T47D (cell line): ENCODE data around the gene AJM1.
A peak's percentile ranks its signal among the peaks of the same experiment; 100 is the strongest.
"Not testable (repeated sequence)": the region's sequence is repeated elsewhere in the genome, so short reads cannot be mapped to it uniquely, and the experiment has no call there.

Source experiments
- DNase-seq, 2 experiments: peaks; one replicate each; pipeline versions ENCODE4 v3.0.0 to v3.0.0-alpha.2; 2011 to 2012; ENCODE audit warnings: low read depth in 1 of 2, low spot score in 1 of 2
- JUND ChIP-seq: IDR thresholded peaks from 2 replicates; pipeline ENCODE4 v1.6.1; 2012; ENCODE audit warnings: low read depth
- in situ Hi-C: cut with HindIII; loops from 2 replicates; pipeline ENCODE4 v1.10.0; 2016; ENCODE audit warnings: low sequenced_read_pairs, low pct_unique_long_range_greater_than_20kb

Gene AJM1

GRCh38 chr9:136829981-136830885, 12.0 kb upstream of the AJM1 start:
- in situ Hi-C loops, result no loop called here
- TF ChIP-seq JUND, result no peak
- no peak for DNase-seq

- in situ Hi-C loops, result no loop called here
- DNase-seq, result no peak
- TF ChIP-seq JUND, result no peak
Measured at GRCh38 chr9:136831002-136831719, 11.1 kb upstream of the AJM1 start.

- no peak for TF ChIP-seq JUND
- in situ Hi-C loops, result no loop called here
- DNase-seq, result no peak
Measured at GRCh38 chr9:136831720-136832104, 10.6 kb upstream of the AJM1 start.

GRCh38 chr9:136832581-136832980, 9.7 kb upstream of the AJM1 start:
- no peak for TF ChIP-seq JUND
- no peak for DNase-seq
- in situ Hi-C loops, result no loop called here

GRCh38 chr9:136833381-136834048, 8.8 kb upstream of the AJM1 start:
- in situ Hi-C loops, DNase-seq: not testable (repeated sequence)

- TF ChIP-seq JUND, result no peak
- in situ Hi-C loops, result no loop called here
- no peak for DNase-seq
Measured at GRCh38 chr9:136835162-136835931, 6.9 kb upstream of the AJM1 start.

GRCh38 chr9:136835932-136836904, 6.1 kb upstream of the AJM1 start:
- in situ Hi-C loops, result no loop called here
- no peak for DNase-seq
- no peak for TF ChIP-seq JUND

GRCh38 chr9:136837146-136837855, 5.0 kb upstream of the AJM1 start:
- DNase-seq, result no peak
- no peak for TF ChIP-seq JUND
- in situ Hi-C loops, result no loop called here

- DNase-seq, in situ Hi-C loops: not testable (repeated sequence)
Measured at GRCh38 chr9:136837856-136838277, 4.4 kb upstream of the AJM1 start.

- no peak for TF ChIP-seq JUND
- peak in 1 of 2 experiments; percentile 59 for DNase-seq
- in situ Hi-C loops, result no loop called here
Measured at GRCh38 chr9:136838314-136839228, 3.7 kb upstream of the AJM1 start.
